Measurements from ENCODE around the gene NTRK3.
"Not testable (repeated sequence)": the region's sequence is repeated elsewhere in the genome, so short reads cannot be mapped to it uniquely, and the experiment has no call there.

Gene NTRK3

GRCh38 chr15:88115486-88116152, 140.9 kb downstream of the NTRK3 start:
- no peak for DNase-seq

GRCh38 chr15:88113613-88114308, 142.8 kb downstream of the NTRK3 start:
- no peak for DNase-seq

DNA sequence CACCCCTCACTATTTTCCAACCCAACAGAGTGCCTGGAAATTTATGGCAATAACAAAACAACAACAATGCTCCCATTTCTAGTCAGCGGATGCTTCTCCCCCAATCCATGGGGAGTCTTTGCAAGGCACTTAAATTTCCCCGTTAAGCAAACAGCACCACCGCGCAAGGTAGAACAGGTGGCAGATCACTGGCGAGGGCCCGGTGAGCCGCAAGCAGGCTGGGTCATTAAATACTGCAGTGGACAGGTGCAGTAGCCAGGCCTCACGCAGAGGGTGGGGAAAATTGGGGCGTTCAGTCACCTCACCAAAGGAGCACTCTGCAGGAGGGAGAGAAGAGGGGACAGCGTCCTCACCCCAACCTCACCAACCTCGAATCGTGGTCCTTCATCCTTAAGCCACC, 147.5 kb downstream of the NTRK3 start:
- DNase-seq, result no peak

GRCh38 chr15:88108477-88108876, 148.1 kb downstream of the NTRK3 start:
- no peak for DNase-seq

- DNase-seq, result no peak
Observed at GRCh38 chr15:88106074-88106473, 150.5 kb downstream of the NTRK3 start.

- no peak for DNase-seq
Observed at GRCh38 chr15:88104357-88104756, 152.2 kb downstream of the NTRK3 start.

DNA sequence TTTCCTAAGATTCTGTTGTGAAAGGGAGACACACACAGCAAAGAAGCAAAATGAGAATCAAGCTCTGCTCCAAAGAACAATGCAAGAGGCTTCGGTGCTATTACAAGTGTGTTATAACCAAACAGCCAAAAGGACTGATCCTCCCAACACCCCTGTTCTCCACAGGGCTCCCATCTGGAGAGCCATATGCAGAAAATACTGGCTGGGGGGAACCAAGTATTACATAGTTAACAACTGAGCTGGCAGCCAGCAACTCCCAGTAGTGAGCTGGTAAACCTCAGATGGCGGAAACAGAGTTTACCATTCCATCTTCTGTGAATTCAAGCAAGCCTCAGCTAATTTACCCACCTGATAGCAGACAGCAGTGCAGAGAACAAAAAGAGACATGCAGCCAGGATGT, 156.4 kb downstream of the NTRK3 start:
- DNase-seq, result no peak

GRCh38 chr15:88098361-88098760, 158.2 kb downstream of the NTRK3 start:
- DNase-seq, result no peak

GRCh38 chr15:88091444-88092016, 165.0 kb downstream of the NTRK3 start:
- DNase-seq, result no peak

- DNase-seq, result no peak
Observed at GRCh38 chr15:88090481-88091011, 166.0 kb downstream of the NTRK3 start.

- no peak for DNase-seq
Observed at GRCh38 chr15:88089731-88090130, 166.8 kb downstream of the NTRK3 start.

DNA sequence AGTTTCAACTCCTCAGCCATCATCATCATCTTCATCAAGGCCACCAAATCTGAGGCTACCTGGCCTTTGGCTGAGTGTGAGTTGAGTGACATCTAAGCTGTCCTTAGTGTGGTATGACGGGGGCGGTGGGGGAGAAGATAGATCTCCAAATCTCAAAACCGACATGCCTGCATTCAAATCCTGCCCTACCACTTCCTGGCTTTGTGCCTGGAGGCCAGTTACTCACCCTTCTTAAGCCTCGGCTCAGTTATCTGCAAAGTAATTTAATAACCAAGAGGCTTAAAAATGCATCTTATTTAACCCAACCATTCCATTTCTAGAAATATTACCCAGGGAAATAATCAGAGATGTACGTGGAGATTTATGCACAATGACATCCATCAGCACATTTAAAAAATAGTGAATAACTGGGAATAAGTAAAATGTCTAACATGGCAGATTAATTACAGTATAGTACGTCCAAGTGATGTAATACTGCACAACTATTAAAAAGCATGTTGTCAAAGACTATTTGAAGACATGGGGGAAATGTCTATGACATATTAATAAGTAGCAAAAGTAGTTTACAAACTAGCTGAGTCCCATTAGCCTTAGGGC, 167.4 kb downstream of the NTRK3 start:
- no peak for DNase-seq

GRCh38 chr15:88083811-88084760, 172.5 kb downstream of the NTRK3 start:
- no peak for DNase-seq

GRCh38 chr15:88080616-88081015, 175.9 kb downstream of the NTRK3 start:
- no peak for DNase-seq

GRCh38 chr15:88077296-88078020, 179.1 kb downstream of the NTRK3 start:
- no peak for DNase-seq

DNA sequence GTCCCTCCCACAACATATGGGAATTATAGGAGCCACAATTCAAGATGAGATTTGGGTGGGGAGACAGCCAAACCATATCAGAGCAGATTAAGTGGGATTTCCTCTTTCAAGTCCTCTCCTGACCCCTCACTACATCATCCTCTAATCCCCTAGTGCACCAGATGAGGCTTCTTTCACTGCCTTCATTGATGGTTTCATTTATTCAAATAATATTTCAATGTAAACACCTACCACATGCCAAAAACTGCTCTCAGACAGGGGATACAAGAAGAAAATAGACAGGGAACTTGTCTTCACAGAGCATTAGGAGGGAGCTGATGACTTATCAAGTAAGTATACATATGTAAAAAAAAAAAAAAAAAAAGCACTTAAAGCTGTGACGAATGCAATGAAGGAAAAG, 180.2 kb downstream of the NTRK3 start:
- no peak for DNase-seq

DNA sequence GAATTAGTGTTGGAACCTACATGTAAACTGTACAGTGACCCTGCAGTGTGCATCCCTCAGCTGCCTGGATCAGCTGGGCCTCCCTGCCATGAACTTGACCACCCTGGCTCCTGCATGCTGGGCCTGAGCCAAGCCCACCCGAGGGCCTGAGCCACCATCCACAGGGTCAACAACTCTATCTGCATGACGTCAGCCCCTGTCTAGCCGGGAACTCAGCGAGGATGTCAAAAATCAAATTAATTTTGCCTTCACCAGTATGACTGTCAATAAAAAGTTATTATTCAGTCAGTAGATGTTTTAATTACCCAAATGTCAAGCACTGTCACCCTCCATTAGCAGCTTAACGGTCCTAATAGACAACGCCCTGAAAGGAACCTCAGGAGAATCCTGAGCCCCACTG, 181.4 kb downstream of the NTRK3 start:
- no peak for DNase-seq

DNA sequence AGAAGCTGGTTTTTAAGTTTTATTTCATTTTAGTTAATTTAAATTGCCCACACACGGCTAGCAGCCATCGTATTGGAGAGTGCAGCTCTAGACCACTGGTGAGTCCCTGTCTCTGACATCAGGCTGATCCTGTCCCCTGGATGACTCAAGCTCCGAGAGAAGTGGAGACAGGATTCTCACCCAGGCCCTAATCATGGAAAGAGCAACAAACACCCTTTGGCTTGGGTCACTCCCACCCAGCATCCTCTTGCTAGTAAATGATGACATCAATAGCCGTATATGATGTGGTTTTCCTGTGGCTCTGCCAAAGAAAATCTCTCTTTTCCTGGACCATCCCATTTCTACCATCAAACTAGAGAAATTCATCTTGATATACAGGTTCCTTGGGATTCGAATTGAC, 182.2 kb downstream of the NTRK3 start:
- no peak for DNase-seq

- DNase-seq, result no peak
Observed at GRCh38 chr15:88073391-88073691, 183.2 kb downstream of the NTRK3 start.

DNA sequence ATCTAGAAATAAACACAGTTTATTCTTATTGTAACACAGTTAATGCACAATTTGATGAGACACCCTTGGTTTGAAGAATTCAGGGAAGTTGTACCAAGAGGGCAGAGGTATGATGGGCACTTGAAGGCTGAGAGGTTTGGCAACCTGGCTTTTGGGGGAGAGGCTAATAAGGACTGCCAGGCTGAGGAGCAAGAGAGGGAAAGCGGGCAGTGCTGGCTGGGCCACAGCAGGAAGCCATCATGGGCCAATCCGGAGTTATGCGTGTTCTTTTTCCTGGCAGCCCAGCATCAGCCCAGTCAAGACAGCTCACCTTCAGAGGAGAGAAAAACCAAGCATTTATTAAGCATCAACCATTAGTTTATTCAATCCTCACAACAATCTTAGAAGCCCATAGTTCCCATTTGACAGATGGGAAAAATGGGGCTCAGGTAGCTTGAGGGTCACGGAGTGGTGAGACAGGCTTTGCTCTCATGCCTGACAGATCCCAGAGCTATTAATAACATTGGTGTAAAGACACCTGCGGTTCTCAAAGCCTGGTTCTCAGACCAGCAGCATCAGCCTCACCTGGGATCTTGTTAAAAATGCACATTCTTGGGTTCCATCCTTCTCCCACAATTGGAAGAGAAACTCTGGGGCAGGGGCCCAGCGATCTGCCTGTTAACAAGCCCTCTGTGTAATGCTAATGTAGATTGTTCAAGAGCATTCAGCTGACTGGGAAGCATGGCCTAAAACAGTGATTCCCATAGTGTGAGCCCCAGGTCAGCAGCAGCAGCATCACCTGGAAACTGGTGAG, 183.7 kb downstream of the NTRK3 start:
- no peak for DNase-seq

GRCh38 chr15:88072133-88072532, 184.4 kb downstream of the NTRK3 start:
- DNase-seq, result not testable (repeated sequence)
